GM21723 (cell line): ENCODE data around the gene ADORA1.

Source experiments
- ATAC-seq: cut with Tn5 transposase; IDR thresholded peaks from one replicate; pipeline ENCODE4 v1.9.1; 2021; ENCODE audit warnings: mild to moderate bottlenecking, moderate library complexity; ENCODE audit not compliant: unreplicated experiment

The ADORA1 gene

GRCh38 chr1:203204756-203205155 lies 77.2 kb downstream of the ADORA1 start:
- ATAC-seq, result no peak

GRCh38 chr1:203206129-203206687 lies 78.7 kb downstream of the ADORA1 start:
- ATAC-seq, result no peak

GRCh38 chr1:203207751-203208150 lies 80.2 kb downstream of the ADORA1 start:
- no peak for ATAC-seq

GRCh38 chr1:203208181-203208580 lies 80.7 kb downstream of the ADORA1 start:
- no peak for ATAC-seq

- ATAC-seq, result no peak
These were observed 82.8 kb downstream of the ADORA1 start for GRCh38 chr1:203210350-203210749.

GRCh38 chr1:203210988-203211387 lies 83.5 kb downstream of the ADORA1 start:
- ATAC-seq, result no peak

- no peak for ATAC-seq
These were observed 84.3 kb downstream of the ADORA1 start for GRCh38 chr1:203211812-203212211.

- no peak for ATAC-seq
These were observed 85.6 kb downstream of the ADORA1 start for GRCh38 chr1:203213126-203213525.

GRCh38 chr1:203214871-203215270 lies 87.3 kb downstream of the ADORA1 start:
- ATAC-seq, result no peak

GRCh38 chr1:203215573-203215972 lies 88.0 kb downstream of the ADORA1 start:
- ATAC-seq, result no peak

GRCh38 chr1:203216274-203217138 lies 89.0 kb downstream of the ADORA1 start:
- no peak for ATAC-seq
